HUES48 (cell line): ENCODE data around the gene DCP1A.

ENCODE experiments used
- H3K27ac ChIP-seq: one replicate; pipeline ENCODE4 v1.7.0; 2013; ENCODE audit warnings: low read depth, low read length, inconsistent platforms
- H3K27me3 ChIP-seq: 2 replicates; pipeline ENCODE4 v1.6.1; 2013; ENCODE audit warnings: mild to moderate bottlenecking, low read length; ENCODE audit not compliant: control insufficient read depth, insufficient read depth
- H3K36me3 ChIP-seq: 2 replicates; pipeline ENCODE4 v1.6.1; 2013; ENCODE audit warnings: low read length; ENCODE audit not compliant: control insufficient read depth, insufficient read depth
- H3K4me1 ChIP-seq: 2 replicates; pipeline ENCODE4 v1.6.1; 2013; ENCODE audit warnings: mild to moderate bottlenecking, low read length; ENCODE audit not compliant: control insufficient read depth, insufficient read depth
- H3K4me3 ChIP-seq: 2 replicates; pipeline ENCODE4 v1.5.1; 2013; ENCODE audit warnings: mild to moderate bottlenecking, low read depth, low read length
- H3K9ac ChIP-seq: 2 replicates; pipeline ENCODE4 v1.6.1; 2013; ENCODE audit warnings: mild to moderate bottlenecking, low read depth, low read length, moderate library complexity
- H3K9me3 ChIP-seq: 2 replicates; pipeline ENCODE4 v1.6.1; 2013; ENCODE audit warnings: low read length; ENCODE audit not compliant: control insufficient read depth, insufficient read depth

DCP1A gene

GRCh38 chr3:53234841-53235232 lies 112.5 kb downstream of the DCP1A start:
- no peak overlapping the region for H3K27ac ChIP-seq
- H3K9ac ChIP-seq: no peak overlapping the region
- H3K36me3 ChIP-seq: peaks cover 98% of the 10 kb centered on the region
- no peaks in the 10 kb centered on the region for H3K27me3 ChIP-seq
- H3K4me1 ChIP-seq: no peaks in the 10 kb centered on the region; the same call in 1 of the 2 replicates
- no peaks in the 10 kb centered on the region for H3K9me3 ChIP-seq
- H3K4me3 ChIP-seq: no peak overlapping the region

GRCh38 chr3:53234130-53234840 lies 113.1 kb downstream of the DCP1A start:
- Histone ChIP-seq H3K9me3 (no peaks in the 10 kb centered on the region), H3K27ac (no peak overlapping the region), H3K36me3 (peaks cover 98% of the 10 kb centered on the region)

More at GRCh38 chr3:53234130-53234840, 113.1 kb downstream of the DCP1A start:
- Histone ChIP-seq H3K4me1 (no peaks in the 10 kb centered on the region; the same call in 1 of the 2 replicates), H3K9ac (no peak overlapping the region), H3K27me3 (no peaks in the 10 kb centered on the region), H3K4me3 (no peak overlapping the region)
